Smooth muscle cell (in vitro differentiated cells): ENCODE measurements around the gene MYRF. TPM values are rescaled to one million over a fixed set of nuclear protein-coding genes. Genes with fewer than 3 reads are reported as not detected.

Experiments
- DNase-seq: peaks from one replicate; lab custom pipeline; 2025; ENCODE audit not compliant: unreplicated experiment; lab: John Stamatoyannopoulos, UW
- H2AFZ ChIP-seq: fragments of 200-600 bp; sonication (generic); 2 replicates; pipeline ENCODE4 v1.6.0; 2016; ENCODE audit warnings: antibody characterized with exemption, low read depth, mild to moderate bottlenecking
- H3F3A ChIP-seq: fragments of 200-600 bp; sonication (generic); 2 replicates; pipeline ENCODE4 v1.6.0; 2017; ENCODE audit warnings: antibody characterized with exemption, low read depth
- H3K27ac ChIP-seq: fragments of 200-600 bp; sonication (generic); 2 replicates; pipeline ENCODE4 v1.5.1; 2016; ENCODE audit warnings: low read depth, mild to moderate bottlenecking
- H3K27me3 ChIP-seq: fragments of 200-600 bp; sonication (generic); 2 replicates; pipeline ENCODE4 v1.6.1; 2016; ENCODE audit warnings: low read depth, mild to moderate bottlenecking
- H3K36me3 ChIP-seq: fragments of 200-600 bp; sonication (generic); 2 replicates; pipeline ENCODE4 v1.5.1; 2016; ENCODE audit warnings: low read depth
- H3K4me1 ChIP-seq: fragments of 200-600 bp; sonication (generic); 2 replicates; pipeline ENCODE4 v1.5.1; 2016; ENCODE audit warnings: low read depth
- H3K4me2 ChIP-seq: fragments of 200-600 bp; sonication (generic); 2 replicates; pipeline ENCODE4 v1.6.0; 2016; ENCODE audit warnings: mild to moderate bottlenecking
- H3K4me3 ChIP-seq: fragments of 200-600 bp; sonication (generic); 2 replicates; pipeline ENCODE4 v1.5.1; 2016; ENCODE audit warnings: mild to moderate bottlenecking
- H3K79me2 ChIP-seq: fragments of 200-600 bp; sonication (generic); 2 replicates; pipeline ENCODE4 v1.6.0; 2016; ENCODE audit warnings: low read depth, mild to moderate bottlenecking
- H3K9ac ChIP-seq: fragments of 200-600 bp; sonication (generic); 2 replicates; pipeline ENCODE4 v1.6.0; 2016; ENCODE audit warnings: low read depth
- H3K9me3 ChIP-seq: fragments of 200-600 bp; sonication (generic); replicated peaks from 2 replicates; pipeline ENCODE4 v1.5.1; 2016; ENCODE audit warnings: low read depth
- H4K20me1 ChIP-seq: fragments of 200-600 bp; sonication (generic); 2 replicates; pipeline ENCODE4 v1.6.0; 2016; ENCODE audit warnings: low read depth
- WGBS: methylation state at CpG from one replicate; pipeline ENCODE4 v1.1.7; 2016; ENCODE audit warnings: low lambda C conversion rate; 5-methylcytosine and 5-hydroxymethylcytosine counted together
- microRNA counts: library from miRNA; unstranded; fragments of <30 nt; microRNA quantifications from one replicate; lab custom pipeline; 2016
- polyA plus RNA-seq: library from polyadenylated mRNA; unstranded; fragments of >200 nt; fragmentation: Nextera tagmentation; extraction: Ambion mirVana; gene quantifications from 2 replicates; pipeline ENCODE4 v1.2.1, GENCODE V29; 2016
- total RNA-seq: library from RNA; depleted of rRNA; stranded (reverse); fragments of >200 nt; gene quantifications from 2 replicates; pipeline ENCODE4 v1.2.3, GENCODE V29; 2014
- TF ChIP-seq, protein P1 (sequence below): fragments of 200-600 bp; sonication (generic); IDR thresholded peaks from 2 replicates; pipeline ENCODE4 v1.5.1; 2017; ENCODE audit warnings: borderline replicate concordance, mild to moderate bottlenecking, antibody characterized with exemption; ENCODE audit not compliant: insufficient read depth, poor library complexity, severe bottlenecking

Gene MYRF
- total and polyA plus RNA-seq, 2 experiments from 2014 or later: 11.1 to 13.7 TPM

DNA sequence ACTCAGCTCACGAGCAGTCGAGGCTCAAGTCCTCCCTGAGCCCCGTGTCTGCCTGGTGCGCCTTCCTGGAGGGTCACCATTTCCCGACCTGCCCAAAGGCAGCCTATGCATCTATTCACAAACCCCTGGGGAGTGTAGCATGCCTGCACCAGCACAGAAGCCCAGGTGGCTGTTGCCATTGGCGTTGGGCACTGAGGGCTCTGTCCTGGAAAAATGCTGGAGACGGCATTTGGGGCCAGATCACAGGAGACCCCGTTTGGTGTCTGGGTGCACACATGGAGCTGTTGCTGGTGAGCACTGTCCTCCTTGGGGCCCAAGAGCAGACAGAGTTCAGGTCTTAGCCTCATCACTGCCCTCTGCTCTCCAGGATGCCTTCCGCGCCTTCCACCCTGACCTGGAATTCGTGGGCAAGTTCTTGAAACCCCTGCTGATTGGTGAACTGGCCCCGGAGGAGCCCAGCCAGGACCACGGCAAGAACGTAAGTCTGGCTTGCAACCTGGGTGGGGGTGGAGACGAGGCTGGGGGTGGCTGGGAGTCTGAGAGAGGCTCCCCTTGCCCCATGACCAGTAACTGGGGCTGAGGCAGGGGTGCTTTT is 85.1 kb downstream of the MYRF start:
- no peaks in the 10 kb centered on the region for H3K27me3 ChIP-seq
- H3K4me3 ChIP-seq: no peak overlapping the region
- H3K36me3 ChIP-seq: peaks cover 8% of the 10 kb centered on the region
- no peaks in the 10 kb centered on the region for H3K9me3 ChIP-seq
- H3F3A ChIP-seq: peaks cover 14% of the 10 kb centered on the region
- peaks cover 9% of the 10 kb centered on the region for H3K4me1 ChIP-seq
- TF ChIP-seq, protein P1, sequence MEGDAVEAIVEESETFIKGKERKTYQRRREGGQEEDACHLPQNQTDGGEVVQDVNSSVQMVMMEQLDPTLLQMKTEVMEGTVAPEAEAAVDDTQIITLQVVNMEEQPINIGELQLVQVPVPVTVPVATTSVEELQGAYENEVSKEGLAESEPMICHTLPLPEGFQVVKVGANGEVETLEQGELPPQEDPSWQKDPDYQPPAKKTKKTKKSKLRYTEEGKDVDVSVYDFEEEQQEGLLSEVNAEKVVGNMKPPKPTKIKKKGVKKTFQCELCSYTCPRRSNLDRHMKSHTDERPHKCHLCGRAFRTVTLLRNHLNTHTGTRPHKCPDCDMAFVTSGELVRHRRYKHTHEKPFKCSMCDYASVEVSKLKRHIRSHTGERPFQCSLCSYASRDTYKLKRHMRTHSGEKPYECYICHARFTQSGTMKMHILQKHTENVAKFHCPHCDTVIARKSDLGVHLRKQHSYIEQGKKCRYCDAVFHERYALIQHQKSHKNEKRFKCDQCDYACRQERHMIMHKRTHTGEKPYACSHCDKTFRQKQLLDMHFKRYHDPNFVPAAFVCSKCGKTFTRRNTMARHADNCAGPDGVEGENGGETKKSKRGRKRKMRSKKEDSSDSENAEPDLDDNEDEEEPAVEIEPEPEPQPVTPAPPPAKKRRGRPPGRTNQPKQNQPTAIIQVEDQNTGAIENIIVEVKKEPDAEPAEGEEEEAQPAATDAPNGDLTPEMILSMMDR: no peak
- H3K79me2 ChIP-seq: peaks cover 63% of the 10 kb centered on the region
- no peak overlapping the region for H2AFZ ChIP-seq
- no peak overlapping the region for H3K9ac ChIP-seq
- no peak overlapping the region for H3K27ac ChIP-seq
- H4K20me1 ChIP-seq: peaks cover 96% of the 10 kb centered on the region
- H3K4me2 ChIP-seq: no peak overlapping the region
- WGBS: 95% methylated on average over 15 of the region's 15 CpGs
- no peak for DNase-seq

MicroRNAs within 50 kb of the gene (microRNA counts, 767-probe panel; counts per million panel counts)
- microRNA hsa-miR-1908 (lab: Ali Mortazavi, UCI): 183 counts per million
- 183 counts per million for microRNA hsa-miR-611 (lab: Ali Mortazavi, UCI)

Other genes starting within 250 kb of the MYRF start
- gene LRRC10B, start 243.9 kb upstream of the MYRF start, total RNA-seq: 0.99 and 2.2 TPM in 2 replicates
- 0.11 and 1.9 TPM in 2 replicates for gene LRRC10B, start 243.9 kb upstream of the MYRF start, polyA plus RNA-seq
- 3.7 and 4.0 TPM in 2 replicates for gene SYT7, start 171.6 kb upstream of the MYRF start, total RNA-seq
- 0.79 and 4.8 TPM in 2 replicates for gene SYT7, start 171.6 kb upstream of the MYRF start, polyA plus RNA-seq
- 1.3 and 1.6 TPM in 2 replicates for gene DAGLA, start 72.2 kb upstream of the MYRF start, total RNA-seq
- 2.9 and 3.9 TPM in 2 replicates for gene DAGLA, start 72.2 kb upstream of the MYRF start, polyA plus RNA-seq
- gene TMEM258, start 40.0 kb downstream of the MYRF start, total RNA-seq: 97.2 and 118 TPM in 2 replicates
- gene TMEM258, start 40.0 kb downstream of the MYRF start, polyA plus RNA-seq: 300 and 317 TPM in 2 replicates
- 12.1 and 15.6 TPM in 2 replicates for gene FEN1, start 40.3 kb downstream of the MYRF start, total RNA-seq
- 21.1 and 23.3 TPM in 2 replicates for gene FEN1, start 40.3 kb downstream of the MYRF start, polyA plus RNA-seq
- 122 and 144 TPM in 2 replicates for gene FADS1, start 64.4 kb downstream of the MYRF start, total RNA-seq
- gene FADS1, start 64.4 kb downstream of the MYRF start, polyA plus RNA-seq: 176 and 266 TPM in 2 replicates
- 279 and 332 TPM in 2 replicates for gene FADS2, start 75.7 kb downstream of the MYRF start, total RNA-seq
- 285 and 495 TPM in 2 replicates for gene FADS2, start 75.7 kb downstream of the MYRF start, polyA plus RNA-seq
- gene FADS3, start 138.9 kb downstream of the MYRF start, total RNA-seq: 6.7 and 8.9 TPM in 2 replicates
- 13.8 and 28.9 TPM in 2 replicates for gene FADS3, start 138.9 kb downstream of the MYRF start, polyA plus RNA-seq
- 4.8 and 4.9 TPM in 2 replicates for gene RAB3IL1, start 164.9 kb downstream of the MYRF start, total RNA-seq
- 9.8 and 11.6 TPM in 2 replicates for gene RAB3IL1, start 164.9 kb downstream of the MYRF start, polyA plus RNA-seq
- gene BEST1, start 197.7 kb downstream of the MYRF start, total RNA-seq: 2.4 and 2.6 TPM in 2 replicates
- gene BEST1, start 197.7 kb downstream of the MYRF start, polyA plus RNA-seq: 1.6 and 2.8 TPM in 2 replicates
- 903 and 1,173 TPM in 2 replicates for gene FTH1, start 215.0 kb downstream of the MYRF start, total RNA-seq
- 6,048 and 7,176 TPM in 2 replicates for gene FTH1, start 215.0 kb downstream of the MYRF start, polyA plus RNA-seq